ENCODE measurements around the gene C4A.
"Not testable (repeated sequence)": the region's sequence is repeated elsewhere in the genome, so short reads cannot be mapped to it uniquely, and the experiment has no call there.

Gene C4A

GRCh38 chr6:31980998-31981397 lies 859 bp upstream of the C4A start:
- DNase-seq, result not testable (repeated sequence)

GRCh38 chr6:31989363-31989762 lies 7.5 kb downstream of the C4A start:
- not testable (repeated sequence) for DNase-seq

- not testable (repeated sequence) for DNase-seq
Observed at GRCh38 chr6:31994421-31994820, 12.6 kb downstream of the C4A start.

GRCh38 chr6:31996385-31996784 lies 14.5 kb downstream of the C4A start:
- DNase-seq, result not testable (repeated sequence)

- DNase-seq, result not testable (repeated sequence)
Observed at GRCh38 chr6:32002546-32003268, 20.9 kb downstream of the C4A start.

GRCh38 chr6:32003301-32003700 lies 21.4 kb downstream of the C4A start:
- not testable (repeated sequence) for DNase-seq

- DNase-seq, result not testable (repeated sequence)
Observed at GRCh38 chr6:32004393-32004792, 22.5 kb downstream of the C4A start.

- DNase-seq, result not testable (repeated sequence)
Observed at GRCh38 chr6:32004864-32005537, 23.1 kb downstream of the C4A start.

GRCh38 chr6:32005538-32005880 lies 23.7 kb downstream of the C4A start:
- DNase-seq, result not testable (repeated sequence)

- not testable (repeated sequence) for DNase-seq
Observed at GRCh38 chr6:32005991-32006529, 24.2 kb downstream of the C4A start.

GRCh38 chr6:32007086-32007485 lies 25.2 kb downstream of the C4A start:
- DNase-seq, result not testable (repeated sequence)

GRCh38 chr6:32008037-32008436 lies 26.2 kb downstream of the C4A start:
- not testable (repeated sequence) for DNase-seq

GRCh38 chr6:32008616-32009015 lies 26.8 kb downstream of the C4A start:
- DNase-seq, result not testable (repeated sequence)

GRCh38 chr6:32009537-32009936 lies 27.7 kb downstream of the C4A start:
- not testable (repeated sequence) for DNase-seq

GRCh38 chr6:32010856-32011530 lies 29.1 kb downstream of the C4A start:
- not testable (repeated sequence) for DNase-seq

GRCh38 chr6:32012941-32013617 lies 31.2 kb downstream of the C4A start:
- not testable (repeated sequence) for DNase-seq

GRCh38 chr6:32013738-32014137 lies 31.9 kb downstream of the C4A start:
- DNase-seq, result not testable (repeated sequence)

- not testable (repeated sequence) for DNase-seq
Observed at GRCh38 chr6:32014547-32014946, 32.7 kb downstream of the C4A start, which contains the start of gene C4B. Gene C4B, plus strand, starts transcription at chr6:32014795. Its CDS starts 51 bp downstream, at chr6:32014846.

- DNase-seq, result not testable (repeated sequence)
Observed at GRCh38 chr6:32022100-32022499, 40.2 kb downstream of the C4A start.

GRCh38 chr6:32028631-32029030 lies 46.8 kb downstream of the C4A start:
- not testable (repeated sequence) for DNase-seq

- not testable (repeated sequence) for DNase-seq
Observed at GRCh38 chr6:32029553-32029952, 47.7 kb downstream of the C4A start.

GRCh38 chr6:32035283-32036013 lies 53.6 kb downstream of the C4A start:
- DNase-seq, result not testable (repeated sequence)
